Immature natural killer cell (primary cell): ENCODE measurements around the gene PON2. TPM values are rescaled to one million over a fixed set of nuclear protein-coding genes. Genes with fewer than 3 reads are reported as not detected.
"Not testable (repeated sequence)": the region's sequence is repeated elsewhere in the genome, so short reads cannot be mapped to it uniquely, and the experiment has no call there.

Experiments
- DNase-seq, 3 donors: peaks; one replicate each; pipeline ENCODE4 v3.0.0; 2022; ENCODE audit warnings: mixed read lengths in 1 of 3
- H3K27ac Mint-ChIP-seq, 6 donors: one replicate each; pipeline ENCODE4 v1.8.0; 2020; ENCODE audit warnings: mixed read lengths in 6 of 6, mild to moderate bottlenecking in 5 of 6, inconsistent platforms in 4 of 6, moderate library complexity in 3 of 6
- H3K27me3 Mint-ChIP-seq, 3 donors: one replicate each; pipeline ENCODE4 v1.8.0; 2020 to 2021; ENCODE audit warnings: low read depth in 3 of 3, mild to moderate bottlenecking in 3 of 3, mixed read lengths in 3 of 3, moderate library complexity in 3 of 3, inconsistent platforms in 1 of 3
- H3K36me3 Mint-ChIP-seq, 3 donors: one replicate each; pipeline ENCODE4 v1.8.0; 2020; ENCODE audit warnings: mixed read lengths in 3 of 3, inconsistent platforms in 2 of 3, mild to moderate bottlenecking in 2 of 3
- H3K4me1 Mint-ChIP-seq, 2 donors: one replicate each; pipeline ENCODE4 v1.8.0; 2020; ENCODE audit warnings: inconsistent platforms in 2 of 2, mild to moderate bottlenecking in 2 of 2, mixed read lengths in 2 of 2, moderate library complexity in 1 of 2
- H3K4me3 Mint-ChIP-seq, 5 donors: one replicate each; pipeline ENCODE4 v1.8.0; 2020; ENCODE audit warnings: mild to moderate bottlenecking in 5 of 5, mixed read lengths in 5 of 5, inconsistent platforms in 3 of 5, moderate library complexity in 3 of 5
- H3K9me3 Mint-ChIP-seq, 6 donors: one replicate each; pipeline ENCODE4 v1.8.0; 2020; ENCODE audit warnings: mild to moderate bottlenecking in 6 of 6, mixed read lengths in 6 of 6, inconsistent platforms in 4 of 6, moderate library complexity in 3 of 6
- polyA plus RNA-seq, 3 donors: library from polyadenylated mRNA; unstranded; fragments of 300-500 nt; fragmentation: Illumina TruSeq; gene quantifications; one replicate each; pipeline ENCODE4 v1.2.3, GENCODE V29; 2021

The PON2 gene
- polyA plus RNA-seq, 3 donors from 2014 or later: 11.5 to 32.3 (median 19.1) TPM

- H3K4me1 Mint-ChIP-seq: peaks cover 9 to 24% of the 10 kb centered on the region in 2 donors
- no peaks in the 10 kb centered on the region for H3K27me3 Mint-ChIP-seq
- peak overlapping the region in 1 of 6 donors; percentile 78 for H3K27ac Mint-ChIP-seq
- no peaks in the 10 kb centered on the region for H3K9me3 Mint-ChIP-seq
- H3K36me3 Mint-ChIP-seq: no peaks in the 10 kb centered on the region
- no peak for DNase-seq
- H3K4me3 Mint-ChIP-seq: no peak overlapping the region
Measured at GRCh38 chr7:95469848-95470247, 35.0 kb upstream of the PON2 start.

GRCh38 chr7:95469187-95469586, 34.4 kb upstream of the PON2 start:
- H3K36me3 Mint-ChIP-seq: no peaks in the 10 kb centered on the region
- H3K9me3 Mint-ChIP-seq: no peaks in the 10 kb centered on the region
- no peaks in the 10 kb centered on the region for H3K27me3 Mint-ChIP-seq
- H3K4me1 Mint-ChIP-seq: peaks cover 9 to 24% of the 10 kb centered on the region in 2 donors
- DNase-seq: no peak
- H3K4me3 Mint-ChIP-seq: no peak overlapping the region
- H3K27ac Mint-ChIP-seq: no peak overlapping the region

DNA sequence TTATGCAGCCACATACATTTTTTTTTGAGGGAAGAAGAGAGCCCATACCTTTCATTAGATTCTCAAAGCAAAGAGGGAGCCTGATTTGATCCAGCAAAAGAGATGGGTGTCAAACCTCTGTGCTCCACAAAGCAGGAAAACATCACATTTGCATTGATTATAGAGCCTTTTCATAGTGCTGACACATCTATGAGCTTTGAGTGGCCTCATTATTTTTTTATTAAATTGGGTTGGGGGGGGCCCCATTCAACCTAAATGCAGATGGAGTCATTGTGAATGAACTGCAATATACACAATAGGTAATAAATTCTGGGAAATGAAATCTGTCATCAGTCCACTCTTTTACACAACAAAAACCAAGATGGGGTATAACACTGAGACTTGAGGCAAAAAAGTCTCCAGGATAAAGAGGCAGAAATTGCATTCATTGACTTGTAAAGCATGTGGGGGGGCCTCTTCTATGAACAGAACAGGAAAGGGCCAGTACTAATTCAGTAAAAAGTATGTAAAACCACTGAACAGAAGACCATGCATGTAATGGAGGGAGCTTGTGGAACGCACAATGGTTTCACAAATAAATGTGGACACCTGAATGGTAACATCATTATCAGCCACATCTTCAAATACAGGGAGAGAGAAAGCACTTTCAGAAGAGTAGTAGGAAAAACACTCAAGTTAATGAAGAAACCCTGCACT, 33.2 kb upstream of the PON2 start:
- no peak for DNase-seq
- peaks cover 9 to 24% of the 10 kb centered on the region in 2 donors for H3K4me1 Mint-ChIP-seq
- H3K27ac Mint-ChIP-seq: peak overlapping the region in 1 of 6 donors; percentile 13
- H3K27me3 Mint-ChIP-seq: peaks cover 0 to 3% (median 0%) of the 10 kb centered on the region in 3 donors
- no peaks in the 10 kb centered on the region for H3K36me3 Mint-ChIP-seq
- no peaks in the 10 kb centered on the region for H3K9me3 Mint-ChIP-seq
- no peak overlapping the region for H3K4me3 Mint-ChIP-seq

DNA sequence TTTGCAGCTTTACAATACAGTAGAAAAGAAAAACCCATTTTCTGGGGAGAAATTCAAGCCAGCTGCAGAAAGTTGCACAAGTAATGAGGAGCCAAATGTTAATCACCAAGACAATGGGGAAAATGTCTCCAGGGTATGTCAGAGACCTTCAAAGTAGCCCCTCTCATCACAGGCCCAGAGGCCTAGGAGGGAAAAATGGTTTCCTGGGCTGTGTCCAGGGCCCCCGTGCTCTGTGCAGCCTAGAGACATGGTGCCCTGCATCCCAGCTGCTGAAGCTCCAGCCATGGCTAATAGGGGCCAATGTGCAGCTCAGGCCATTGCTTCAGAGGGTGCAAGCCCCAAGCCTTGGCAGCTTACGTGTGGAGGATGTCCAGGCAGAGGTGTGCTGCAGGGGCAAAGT, 25.8 kb upstream of the PON2 start:
- H3K27ac Mint-ChIP-seq, H3K4me1 Mint-ChIP-seq, H3K27me3 Mint-ChIP-seq, DNase-seq, H3K4me3 Mint-ChIP-seq: not testable (repeated sequence)
- H3K36me3 Mint-ChIP-seq: peaks cover 0 to 11% (median 0%) of the 10 kb centered on the region in 3 donors
- peaks cover 0 to 10% (median 5%) of the 10 kb centered on the region in 6 donors for H3K9me3 Mint-ChIP-seq

DNA sequence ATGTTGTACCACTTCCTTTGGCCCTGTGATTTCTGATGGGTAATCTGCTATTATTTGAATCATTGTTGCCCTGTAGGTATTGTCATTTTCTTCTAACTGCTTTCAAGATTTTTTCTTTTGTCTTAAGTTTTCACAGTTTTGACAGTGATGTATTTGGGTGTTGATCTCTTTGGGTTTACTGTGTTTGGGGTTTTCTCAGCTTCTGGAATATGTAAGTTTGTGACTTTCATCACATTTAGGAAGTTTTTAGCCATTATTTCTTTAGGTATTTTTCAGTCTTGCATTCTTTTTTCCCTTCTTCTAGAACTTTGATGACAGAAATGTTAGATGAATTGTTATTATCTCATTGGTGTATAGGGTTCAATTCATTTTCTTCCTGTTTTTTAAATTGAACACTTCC, 23.1 kb upstream of the PON2 start:
- peaks cover 0 to 11% (median 0%) of the 10 kb centered on the region in 3 donors for H3K36me3 Mint-ChIP-seq
- H3K4me3 Mint-ChIP-seq: no peak overlapping the region
- peaks cover 0 to 10% (median 5%) of the 10 kb centered on the region in 6 donors for H3K9me3 Mint-ChIP-seq
- H3K27ac Mint-ChIP-seq: peak overlapping the region in 1 of 6 donors; percentile 32
- H3K4me1 Mint-ChIP-seq: peaks cover 0 to 7% of the 10 kb centered on the region in 2 donors
- peaks cover 0 to 2% (median 0%) of the 10 kb centered on the region in 3 donors for H3K27me3 Mint-ChIP-seq
- no peak for DNase-seq

GRCh38 chr7:95454438-95455045, 19.7 kb upstream of the PON2 start:
- no peak for DNase-seq
- H3K4me3 Mint-ChIP-seq: no peak overlapping the region
- peaks cover 0 to 5% (median 0%) of the 10 kb centered on the region in 3 donors for H3K36me3 Mint-ChIP-seq
- peaks cover 0 to 7% of the 10 kb centered on the region in 2 donors for H3K4me1 Mint-ChIP-seq
- H3K9me3 Mint-ChIP-seq: peaks cover 0 to 8% (median 3%) of the 10 kb centered on the region in 6 donors
- no peak overlapping the region for H3K27ac Mint-ChIP-seq
- H3K27me3 Mint-ChIP-seq: peaks cover 0 to 3% (median 0%) of the 10 kb centered on the region in 3 donors

DNA sequence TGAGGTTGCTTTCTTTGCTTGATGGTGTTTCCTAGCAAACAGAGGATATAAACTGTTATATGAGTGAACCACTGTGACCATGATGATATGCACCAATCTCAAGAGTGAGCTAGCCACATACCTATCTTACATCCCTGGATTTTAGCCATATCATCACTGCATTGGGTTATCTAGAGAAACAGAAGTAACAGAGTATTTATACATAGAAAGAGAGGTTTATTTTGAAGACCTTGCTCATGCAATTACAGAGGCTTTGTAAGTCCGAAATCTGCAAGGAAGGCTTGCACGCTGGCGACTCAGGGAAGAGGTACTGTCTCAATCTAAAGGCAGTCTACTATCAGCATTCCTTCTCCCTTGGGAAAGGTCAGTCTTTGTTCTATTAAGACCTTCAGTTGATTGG, 11.8 kb upstream of the PON2 start:
- H3K4me3 Mint-ChIP-seq: no peak overlapping the region
- peaks cover 0 to 3% (median 2%) of the 10 kb centered on the region in 3 donors for H3K27me3 Mint-ChIP-seq
- no peaks in the 10 kb centered on the region for H3K36me3 Mint-ChIP-seq
- no peak for DNase-seq
- no peak overlapping the region for H3K27ac Mint-ChIP-seq
- H3K9me3 Mint-ChIP-seq: peaks cover 0 to 1% (median 0%) of the 10 kb centered on the region in 6 donors
- H3K4me1 Mint-ChIP-seq: no peaks in the 10 kb centered on the region

DNA sequence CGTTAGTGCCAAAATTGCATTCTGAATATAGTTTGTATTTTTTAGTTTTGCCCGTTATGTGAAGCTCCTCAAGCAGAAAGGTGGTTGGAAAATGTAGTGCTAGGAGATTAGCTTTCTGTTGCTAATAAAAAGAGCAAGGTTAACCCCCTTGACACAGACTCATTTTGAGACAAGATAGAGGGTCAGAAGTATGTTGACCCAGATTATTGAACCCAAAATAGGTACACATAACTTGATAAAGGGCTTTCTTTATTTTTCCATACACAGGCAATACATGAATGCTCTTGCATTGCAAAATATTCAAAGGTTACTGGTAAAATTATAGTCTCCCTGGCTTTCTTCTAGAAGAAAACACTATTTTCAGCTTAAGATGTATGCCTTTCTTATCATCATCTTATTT, 10.0 kb upstream of the PON2 start:
- peaks cover 0 to 3% (median 2%) of the 10 kb centered on the region in 3 donors for H3K27me3 Mint-ChIP-seq
- H3K4me3 Mint-ChIP-seq: no peak overlapping the region
- no peaks in the 10 kb centered on the region for H3K4me1 Mint-ChIP-seq
- H3K36me3 Mint-ChIP-seq: no peaks in the 10 kb centered on the region
- peaks cover 0 to 1% (median 0%) of the 10 kb centered on the region in 6 donors for H3K9me3 Mint-ChIP-seq
- H3K27ac Mint-ChIP-seq: no peak overlapping the region
- DNase-seq: no peak

DNA sequence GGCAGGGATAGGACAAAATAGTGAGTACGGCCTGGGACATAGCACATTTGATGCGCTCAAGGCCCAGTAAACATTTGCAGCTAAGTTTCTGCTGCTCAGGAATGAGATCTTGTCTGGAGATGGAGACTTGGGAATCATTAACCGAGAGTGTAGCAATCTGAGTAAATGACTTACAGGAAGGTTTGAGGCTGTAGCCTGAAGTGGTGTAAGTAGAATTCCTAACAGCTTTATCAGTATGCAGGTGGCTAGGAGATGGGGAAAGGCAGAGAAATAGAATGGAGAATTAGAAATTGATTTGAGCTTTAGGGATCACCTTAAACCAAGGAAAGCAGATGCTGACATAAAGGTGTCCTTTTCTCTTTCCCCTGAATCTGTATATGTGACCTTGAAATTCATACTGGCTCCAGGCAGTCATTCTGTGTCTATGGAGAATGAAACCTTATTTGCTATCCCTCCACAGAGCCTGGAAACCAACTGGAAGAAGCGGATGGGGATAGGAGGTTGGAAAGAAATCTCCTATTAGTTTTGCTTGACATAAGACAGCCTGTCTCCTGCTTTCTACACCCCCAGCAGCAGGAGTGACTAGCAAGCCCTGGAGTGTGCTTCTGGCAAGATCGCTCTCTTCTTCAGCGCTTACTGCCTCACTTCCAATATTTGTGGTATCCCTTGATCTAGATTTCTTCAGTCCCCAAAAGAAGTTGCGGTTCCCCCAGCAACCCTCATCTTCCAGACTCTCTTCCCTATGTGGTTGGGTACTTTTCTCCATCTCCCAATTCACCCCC, 6.4 kb upstream of the PON2 start:
- H3K9me3 Mint-ChIP-seq: no peaks in the 10 kb centered on the region
- DNase-seq: no peak
- H3K27me3 Mint-ChIP-seq: peaks cover 0 to 3% (median 2%) of the 10 kb centered on the region in 3 donors
- no peak overlapping the region for H3K4me3 Mint-ChIP-seq
- no peak overlapping the region for H3K27ac Mint-ChIP-seq
- no peaks in the 10 kb centered on the region for H3K4me1 Mint-ChIP-seq
- no peaks in the 10 kb centered on the region for H3K36me3 Mint-ChIP-seq

GRCh38 chr7:95440394-95441038, 5.7 kb upstream of the PON2 start:
- H3K27me3 Mint-ChIP-seq: peaks cover 0 to 3% (median 2%) of the 10 kb centered on the region in 3 donors
- no peaks in the 10 kb centered on the region for H3K9me3 Mint-ChIP-seq
- no peaks in the 10 kb centered on the region for H3K36me3 Mint-ChIP-seq
- H3K27ac Mint-ChIP-seq: no peak overlapping the region
- no peak overlapping the region for H3K4me3 Mint-ChIP-seq
- no peak for DNase-seq
- H3K4me1 Mint-ChIP-seq: peaks cover 1% of the 10 kb centered on the region in 2 donors

- DNase-seq: no peak
- Mint-ChIP-seq H3K27me3 (peaks cover 0 to 5% (median 1%) of the 10 kb centered on the region in 3 donors), H3K27ac (peak overlapping the region in 1 of 6 donors; percentile 12), H3K4me3 (peak overlapping the region in 2 of 5 donors; percentile 30 to 66), H3K9me3 (no peaks in the 10 kb centered on the region), H3K4me1 (peaks cover 19 to 28% of the 10 kb centered on the region in 2 donors), H3K36me3 (peaks cover 0 to 4% (median 0%) of the 10 kb centered on the region in 3 donors)
Measured at GRCh38 chr7:95436407-95436806, 1.6 kb upstream of the PON2 start.

GRCh38 chr7:95435422-95435780, 573 bp upstream of the PON2 start:
- peak overlapping the region; percentile 88 to 95 (median 90) for H3K4me3 Mint-ChIP-seq
- peaks cover 0 to 4% (median 0%) of the 10 kb centered on the region in 3 donors for H3K36me3 Mint-ChIP-seq
- H3K9me3 Mint-ChIP-seq: no peaks in the 10 kb centered on the region
- H3K27me3 Mint-ChIP-seq: peaks cover 0 to 5% (median 1%) of the 10 kb centered on the region in 3 donors
- no peak for DNase-seq
- peaks cover 19 to 28% of the 10 kb centered on the region in 2 donors for H3K4me1 Mint-ChIP-seq
- peak overlapping the region; percentile 80 to 93 (median 86) for H3K27ac Mint-ChIP-seq

GRCh38 chr7:95433952-95434556, 774 bp downstream of the PON2 start:
- Mint-ChIP-seq H3K4me1 (peaks cover 19 to 28% of the 10 kb centered on the region in 2 donors), H3K36me3 (peaks cover 0 to 4% (median 3%) of the 10 kb centered on the region in 3 donors), H3K9me3 (no peaks in the 10 kb centered on the region), H3K27ac (peak overlapping the region; percentile 18 to 82 (median 72)), H3K4me3 (peak overlapping the region; percentile 71 to 95 (median 88)), H3K27me3 (peaks cover 0 to 5% (median 1%) of the 10 kb centered on the region in 3 donors)
- DNase-seq: no peak
